HG03103 (cell line): ENCODE data around the gene ABCF1.
"Not testable (repeated sequence)": the region's sequence is repeated elsewhere in the genome, so short reads cannot be mapped to it uniquely, and the experiment has no call there.

Experiments used
- ATAC-seq: cut with Tn5 transposase; IDR thresholded peaks from one replicate; pipeline ENCODE4 v1.9.1; 2021; ENCODE audit warnings: low read depth; ENCODE audit not compliant: unreplicated experiment

ABCF1 gene

GRCh38 chr6:30571075-30571761 lies at the start of gene ABCF1:
TSS of gene ABCF1 (plus strand) at chr6:30571442. CDS start at chr6:30571488, 46 bp downstream.
- peak; percentile 88 for ATAC-seq

- ATAC-seq: not testable (repeated sequence)
These were observed 49.3 kb upstream of the ABCF1 start for GRCh38 chr6:30521952-30522351.

GRCh38 chr6:30526444-30526843 lies 44.8 kb upstream of the ABCF1 start:
- not testable (repeated sequence) for ATAC-seq

GRCh38 chr6:30529349-30529875 lies 41.8 kb upstream of the ABCF1 start:
- not testable (repeated sequence) for ATAC-seq

GRCh38 chr6:30530014-30530413 lies 41.2 kb upstream of the ABCF1 start:
- no peak for ATAC-seq

GRCh38 chr6:30533460-30534294 lies 37.6 kb upstream of the ABCF1 start:
- ATAC-seq: no peak

- no peak for ATAC-seq
These were observed 33.3 kb upstream of the ABCF1 start for GRCh38 chr6:30537931-30538330.

GRCh38 chr6:30541515-30542403 lies 29.5 kb upstream of the ABCF1 start:
- ATAC-seq: no peak

- no peak for ATAC-seq
These were observed 28.9 kb upstream of the ABCF1 start for GRCh38 chr6:30542404-30542725.

GRCh38 chr6:30542915-30543314 lies 28.3 kb upstream of the ABCF1 start:
- ATAC-seq: no peak

GRCh38 chr6:30543821-30544220 lies 27.4 kb upstream of the ABCF1 start:
- ATAC-seq: no peak

- no peak for ATAC-seq
These were observed 26.5 kb upstream of the ABCF1 start for GRCh38 chr6:30544666-30545272.

- no peak for ATAC-seq
These were observed 23.8 kb upstream of the ABCF1 start for GRCh38 chr6:30547454-30547853.

GRCh38 chr6:30548375-30548774 lies 22.9 kb upstream of the ABCF1 start:
- no peak for ATAC-seq

- ATAC-seq: no peak
These were observed 16.8 kb upstream of the ABCF1 start for GRCh38 chr6:30554404-30554803.

GRCh38 chr6:30554962-30555815 lies 16.1 kb upstream of the ABCF1 start:
- ATAC-seq: no peak

- no peak for ATAC-seq
These were observed 15.5 kb upstream of the ABCF1 start for GRCh38 chr6:30555816-30556065.

GRCh38 chr6:30556066-30556905 lies 15.0 kb upstream of the ABCF1 start, which contains the start of gene GNL1:
TSS of gene GNL1 (minus strand) at chr6:30556489. CDS start at chr6:30556203, 286 bp downstream.
- peak; percentile 69 for ATAC-seq
